ENCODE measurements around the gene PLEKHG5.

- TF ChIP-seq CTCF (IDR thresholded peaks at IDR 0.05) (no peak), POLR2A (IDR thresholded peaks at IDR 0.05) (no peak)
Observed at GRCh38 chr1:6450943-6451373, 40.5 kb downstream of the PLEKHG5 start.

Measured in uterus (tissue), 2 donors.